ENCODE measurements around the gene RPRML. TPM values are rescaled to one million over a fixed set of nuclear protein-coding genes. Genes with fewer than 3 reads are reported as not detected.

RPRML gene
- total RNA-seq, 4 donors from 2014 or later: 0.64 to 6.8 (median 3.3) TPM

DNA sequence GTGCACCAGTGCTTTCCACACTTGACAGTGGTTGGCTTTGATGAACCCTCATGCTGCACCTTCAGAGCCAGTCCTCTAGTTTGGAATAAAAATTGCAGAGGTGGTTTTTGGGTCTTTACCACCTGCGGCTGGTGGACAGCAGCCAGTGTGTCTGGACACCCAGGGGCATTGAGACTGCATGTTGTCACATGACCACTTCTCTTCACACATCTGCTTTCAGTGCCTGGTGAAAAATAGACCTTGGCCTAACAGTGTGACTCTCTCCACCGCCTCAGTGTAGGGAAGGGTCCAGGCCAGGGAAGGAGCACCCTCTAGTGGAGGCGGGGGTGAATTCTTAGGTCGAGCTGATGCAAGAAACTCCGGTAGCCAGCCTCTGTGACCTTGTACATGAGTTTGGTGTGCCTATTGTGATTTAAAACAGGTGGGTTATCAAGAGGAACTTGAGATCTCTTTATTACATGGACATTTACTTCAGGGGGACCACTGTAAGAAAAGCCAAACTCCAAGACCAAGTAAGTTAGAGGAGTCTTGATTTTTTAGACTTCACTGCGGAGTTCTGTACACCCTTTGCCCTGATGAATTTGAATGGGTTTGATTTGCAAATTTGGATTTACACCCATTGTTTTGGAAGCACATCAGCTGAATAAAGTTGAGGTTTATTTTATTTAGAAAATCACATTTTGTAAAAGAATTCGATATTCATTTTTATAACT is 38.2 kb downstream of the RPRML start:
- WGBS: 38% methylated on average over 7 of the region's 7 CpGs
- no peak for TF ChIP-seq POLR2A (IDR thresholded peaks at IDR 0.05)
- TF ChIP-seq, protein P1, sequence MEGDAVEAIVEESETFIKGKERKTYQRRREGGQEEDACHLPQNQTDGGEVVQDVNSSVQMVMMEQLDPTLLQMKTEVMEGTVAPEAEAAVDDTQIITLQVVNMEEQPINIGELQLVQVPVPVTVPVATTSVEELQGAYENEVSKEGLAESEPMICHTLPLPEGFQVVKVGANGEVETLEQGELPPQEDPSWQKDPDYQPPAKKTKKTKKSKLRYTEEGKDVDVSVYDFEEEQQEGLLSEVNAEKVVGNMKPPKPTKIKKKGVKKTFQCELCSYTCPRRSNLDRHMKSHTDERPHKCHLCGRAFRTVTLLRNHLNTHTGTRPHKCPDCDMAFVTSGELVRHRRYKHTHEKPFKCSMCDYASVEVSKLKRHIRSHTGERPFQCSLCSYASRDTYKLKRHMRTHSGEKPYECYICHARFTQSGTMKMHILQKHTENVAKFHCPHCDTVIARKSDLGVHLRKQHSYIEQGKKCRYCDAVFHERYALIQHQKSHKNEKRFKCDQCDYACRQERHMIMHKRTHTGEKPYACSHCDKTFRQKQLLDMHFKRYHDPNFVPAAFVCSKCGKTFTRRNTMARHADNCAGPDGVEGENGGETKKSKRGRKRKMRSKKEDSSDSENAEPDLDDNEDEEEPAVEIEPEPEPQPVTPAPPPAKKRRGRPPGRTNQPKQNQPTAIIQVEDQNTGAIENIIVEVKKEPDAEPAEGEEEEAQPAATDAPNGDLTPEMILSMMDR (IDR thresholded peaks at IDR 0.05): peak; percentile 49 to 78
- peaks cover 29% of the 10 kb centered on the region for H3K4me1 ChIP-seq
- no peaks in the 10 kb centered on the region for H3K9me3 ChIP-seq
- peaks cover 53% of the 10 kb centered on the region for H3K36me3 ChIP-seq
- H3K27me3 ChIP-seq: no peaks in the 10 kb centered on the region
- no peak for DNase-seq (ENCODE audit: low spot score in 2 of 2)
- no peak overlapping the region for H3K4me3 ChIP-seq
- H3K27ac ChIP-seq: no peak overlapping the region

DNA sequence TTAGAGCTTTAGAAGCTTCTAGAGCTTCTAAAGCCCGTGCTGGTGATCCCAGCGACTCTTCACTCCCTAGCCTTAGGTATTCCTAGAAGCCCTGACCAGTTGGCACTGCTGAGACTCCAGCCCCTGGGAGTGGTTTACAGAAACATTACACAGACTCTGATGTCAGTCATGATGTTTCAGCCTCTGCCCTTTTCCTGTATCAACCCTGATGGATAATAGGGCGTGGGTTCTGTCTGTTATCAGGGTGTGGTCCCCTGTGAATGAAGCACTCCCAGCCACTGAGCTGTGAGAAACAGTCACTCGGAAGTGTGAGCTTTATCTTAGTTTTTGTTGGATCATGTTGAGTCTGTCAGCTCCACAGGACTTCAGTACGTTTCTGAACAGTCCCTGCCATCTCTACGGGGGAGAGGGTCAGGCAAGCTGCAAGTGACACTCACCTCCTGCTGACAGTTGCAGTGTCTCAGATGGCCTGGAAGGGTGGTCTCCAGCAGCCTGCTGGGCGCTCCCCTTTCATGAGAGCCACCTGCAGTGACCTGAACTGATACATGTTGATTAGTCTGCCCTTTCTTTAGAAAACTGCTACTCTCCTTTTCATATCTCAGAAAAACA is 43.3 kb downstream of the RPRML start:
- no peak for TF ChIP-seq POLR2AphosphoS5 (IDR thresholded peaks at IDR 0.05)
- TF ChIP-seq EP300 (IDR thresholded peaks at IDR 0.05): no peak
- TF ChIP-seq POLR2A (IDR thresholded peaks at IDR 0.05): no peak
- TF ChIP-seq, protein P1 (IDR thresholded peaks at IDR 0.05): no peak

DNA sequence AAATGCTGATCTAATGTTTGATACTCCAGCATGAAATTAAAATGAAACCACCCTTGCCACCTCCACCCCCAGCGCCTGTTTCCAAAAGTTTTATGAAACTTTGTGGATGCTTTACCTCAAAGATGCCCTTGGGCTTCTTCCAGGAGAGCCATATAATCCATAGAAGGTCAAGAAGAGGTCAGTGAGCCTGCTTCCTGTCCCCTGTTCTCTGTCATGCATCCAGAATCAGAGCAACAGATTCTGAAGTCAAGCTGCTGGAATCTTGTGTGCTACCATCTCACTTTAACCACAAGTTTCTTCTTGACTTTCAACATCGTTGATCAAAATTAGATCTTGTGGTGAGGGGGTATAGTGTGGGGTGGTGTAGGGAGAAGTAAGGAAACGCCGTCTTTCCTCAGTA is 47.5 kb downstream of the RPRML start:
- peaks cover 67% of the 10 kb centered on the region for H3K36me3 ChIP-seq
- no peaks in the 10 kb centered on the region for H3K9me3 ChIP-seq
- H3K4me3 ChIP-seq: no peak overlapping the region
- no peaks in the 10 kb centered on the region for H3K27me3 ChIP-seq
- peaks cover 9% of the 10 kb centered on the region for H3K4me1 ChIP-seq
- no peak overlapping the region for H3K27ac ChIP-seq
- TF ChIP-seq POLR2AphosphoS5 (IDR thresholded peaks at IDR 0.05): no peak
- TF ChIP-seq EP300 (IDR thresholded peaks at IDR 0.05): no peak
- TF ChIP-seq, protein P1 (IDR thresholded peaks at IDR 0.05): no peak
- no peak for TF ChIP-seq POLR2A (IDR thresholded peaks at IDR 0.05)
- 86% methylated on average over 4 of the region's 4 CpGs for WGBS
- DNase-seq (ENCODE audit: low spot score in 2 of 2): no peak

More for the DNA sequence above, 43.3 kb downstream of the RPRML start:
- H3K4me1 ChIP-seq: no peaks in the 10 kb centered on the region
- no peaks in the 10 kb centered on the region for H3K9me3 ChIP-seq
- no peak for DNase-seq (ENCODE audit: low spot score in 2 of 2)
- WGBS: 76% methylated on average over 7 of the region's 7 CpGs
- H3K27ac ChIP-seq: no peak overlapping the region
- no peak overlapping the region for H3K4me3 ChIP-seq
- no peaks in the 10 kb centered on the region for H3K27me3 ChIP-seq
- peaks cover 99% of the 10 kb centered on the region for H3K36me3 ChIP-seq

DNA sequence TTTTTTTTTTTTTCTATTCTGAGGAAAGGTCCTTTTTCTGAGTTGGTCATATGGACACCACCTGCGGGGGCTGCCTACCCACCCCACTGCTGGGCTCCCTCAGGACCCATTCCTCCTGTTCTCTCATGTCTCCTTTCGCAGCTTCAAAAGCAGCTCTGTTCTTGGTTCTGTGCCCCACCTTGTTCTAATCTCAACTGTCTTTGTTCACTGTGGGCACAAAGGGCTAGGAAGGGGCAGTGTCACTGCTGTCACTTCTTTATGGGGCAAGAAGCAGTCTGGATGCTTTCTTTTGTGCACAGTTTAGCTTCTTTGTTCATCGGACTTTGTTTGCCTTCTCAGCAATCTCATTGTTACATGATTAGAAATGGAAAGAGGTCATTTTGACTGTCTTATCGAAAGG is 49.0 kb downstream of the RPRML start:
- DNase-seq (ENCODE audit: low spot score in 2 of 2): no peak
- Histone ChIP-seq H3K4me3 (no peak overlapping the region), H3K27ac (no peak overlapping the region), H3K9me3 (no peaks in the 10 kb centered on the region), H3K27me3 (no peaks in the 10 kb centered on the region), H3K4me1 (peaks cover 24% of the 10 kb centered on the region), H3K36me3 (peaks cover 52% of the 10 kb centered on the region)
- WGBS: 84% methylated on average over 4 of the region's 4 CpGs
- TF ChIP-seq EP300 (IDR thresholded peaks at IDR 0.05) (no peak), POLR2AphosphoS5 (IDR thresholded peaks at IDR 0.05) (no peak)

DNA sequence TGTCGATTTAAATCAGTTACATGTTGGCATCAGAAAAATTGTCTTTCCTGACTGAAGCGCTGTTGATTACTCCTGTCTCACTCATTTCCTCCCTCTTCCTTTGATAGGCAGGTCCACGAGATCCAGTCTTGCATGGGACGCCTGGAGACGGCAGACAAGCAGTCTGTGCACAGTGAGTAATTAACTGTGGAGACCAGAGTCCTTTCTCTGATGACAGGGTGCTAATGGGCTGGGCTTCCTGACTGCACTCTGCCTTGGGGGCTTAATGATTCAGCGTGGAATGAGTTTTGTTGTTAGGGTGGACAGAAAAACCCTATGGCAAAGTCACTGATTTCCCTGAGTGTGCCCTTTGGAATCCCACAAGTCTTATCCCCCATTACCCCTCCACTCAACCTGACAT is 49.6 kb downstream of the RPRML start:
- 47% methylated on average over 6 of the region's 6 CpGs for WGBS
- H3K27me3 ChIP-seq: no peaks in the 10 kb centered on the region
- peaks cover 30% of the 10 kb centered on the region for H3K4me1 ChIP-seq
- no peak overlapping the region for H3K27ac ChIP-seq
- no peaks in the 10 kb centered on the region for H3K9me3 ChIP-seq
- H3K36me3 ChIP-seq: peaks cover 45% of the 10 kb centered on the region
- DNase-seq (ENCODE audit: low spot score in 2 of 2): no peak
- H3K4me3 ChIP-seq: no peak overlapping the region
- TF ChIP-seq POLR2A (IDR thresholded peaks at IDR 0.05) (no peak), POLR2AphosphoS5 (IDR thresholded peaks at IDR 0.05) (no peak), EP300 (IDR thresholded peaks at IDR 0.05) (no peak)
- TF ChIP-seq, protein P1 (IDR thresholded peaks at IDR 0.05): no peak

Data from suprapubic skin (tissue), 4 donors.